Thyroid gland (tissue), 4 donors: ENCODE results near the gene SZT2. TPM values are rescaled to one million over a fixed set of nuclear protein-coding genes. Genes with fewer than 3 reads are reported as not detected.
"Not testable (repeated sequence)": the region's sequence is repeated elsewhere in the genome, so short reads cannot be mapped to it uniquely, and the experiment has no call there.

Experiments
- DNase-seq, 2 donors: peaks; one replicate each; pipeline ENCODE4 v3.0.0-alpha.2; 2019
- H3K27ac ChIP-seq, 3 donors: fragments of 200-600 bp; sonication (generic); 1 replicate in 2 of 3; 2 replicates in 1 of 3; pipeline ENCODE4 v1.5.1; 2016 to 2019; ENCODE audit warnings: mild to moderate bottlenecking in 1 of 3, moderate library complexity in 1 of 3
- H3K27me3 ChIP-seq: fragments of 200-600 bp; sonication (generic); one replicate; pipeline ENCODE4 v1.5.1; 2019
- H3K36me3 ChIP-seq, 2 donors: fragments of 200-600 bp; sonication (generic); one replicate each; pipeline ENCODE4 v1.5.1; 2016 to 2019
- H3K4me1 ChIP-seq, 2 donors: fragments of 200-600 bp; sonication (generic); one replicate each; pipeline ENCODE4 v1.5.1; 2017 to 2019
- H3K4me3 ChIP-seq, 3 donors: fragments of 200-600 bp; sonication (generic); replicated peaks in 1 of 3; 1 replicate in 2 of 3; 2 replicates in 1 of 3; pipeline ENCODE4 v1.5.1; 2016; ENCODE audit warnings: mild to moderate bottlenecking in 1 of 3
- H3K9me3 ChIP-seq: fragments of 200-600 bp; sonication (generic); one replicate; pipeline ENCODE4 v1.5.1; 2017
- CTCF ChIP-seq, 6 experiments: fragments of 200-600 bp in 3 of 6; fragments of 450-650 bp in 3 of 6; sonication (generic) in 3 of 6; IDR thresholded peaks; one replicate each; pipeline ENCODE4 v1.5.1; 2016 to 2019; ENCODE audit warnings: antibody characterized with exemption in 6 of 6, mild to moderate bottlenecking in 2 of 6, inconsistent platforms in 1 of 6, moderate library complexity in 1 of 6
- POLR2A ChIP-seq, 2 donors: fragments of 450-650 bp; IDR thresholded peaks; one replicate each; pipeline ENCODE4 v1.6.1; 2017; ENCODE audit warnings: antibody characterized with exemption in 2 of 2, mild to moderate bottlenecking in 2 of 2, moderate library complexity in 1 of 2
- WGBS, 2 donors: methylation state at CpG; one replicate each; pipeline ENCODE4 v1.1.5; 2017; 5-methylcytosine and 5-hydroxymethylcytosine counted together
- intact Hi-C: fragments of 100-400 bp; cut with DNase I; formaldehyde crosslinking; loops from one replicate; pipeline ENCODE4 v1.15.1; 2023
- total RNA-seq, 4 donors: library from RNA; depleted of rRNA; stranded (reverse); fragments of >200 nt; gene quantifications; one replicate each; pipeline ENCODE4 v1.2.3, GENCODE V29; 2016

The SZT2 gene
- total RNA-seq, 4 donors from 2014 or later: 36.1 to 107 (median 58.2) TPM

DNA sequence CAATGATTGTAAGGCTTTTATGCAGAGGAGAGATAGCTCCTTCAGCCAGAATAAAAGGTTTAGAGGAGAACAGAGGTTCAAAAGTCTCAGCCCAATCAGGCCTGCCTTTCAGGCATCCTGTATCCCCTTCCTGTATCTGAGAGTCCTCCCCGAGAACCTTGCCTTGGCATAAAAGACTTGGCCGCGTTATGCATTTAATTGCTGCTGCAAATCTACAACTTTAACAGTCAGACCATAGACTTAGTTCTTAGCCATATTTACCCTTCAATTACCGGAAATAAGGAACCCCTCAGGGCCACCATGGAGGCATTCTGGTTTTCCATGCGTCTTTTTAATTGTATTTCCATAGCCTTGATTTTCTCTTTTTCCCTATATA is 82.4 kb downstream of the SZT2 start:
- no peaks in the 10 kb centered on the region for H3K27me3 ChIP-seq
- TF ChIP-seq CTCF (IDR thresholded peaks at IDR 0.05): no peak
- TF ChIP-seq POLR2A (IDR thresholded peaks at IDR 0.05): no peak
- no peaks in the 10 kb centered on the region for H3K9me3 ChIP-seq
- intact Hi-C loops: no loop called here
- H3K36me3 ChIP-seq: no peaks in the 10 kb centered on the region
- 88 to 91% methylated on average over 5 of the region's 5 CpGs for WGBS, 2 donors
- DNase-seq: no peak
- H3K4me1 ChIP-seq: no peaks in the 10 kb centered on the region
- H3K27ac ChIP-seq: no peak overlapping the region
- H3K4me3 ChIP-seq: no peak overlapping the region

- intact Hi-C loops, H3K27me3 ChIP-seq, H3K27ac ChIP-seq, H3K4me3 ChIP-seq, H3K9me3 ChIP-seq, DNase-seq, H3K36me3 ChIP-seq, H3K4me1 ChIP-seq: not testable (repeated sequence)
- WGBS, 2 donors: 68 to 80% methylated on average over 6 of the region's 6 CpGs
These were observed 82.9 kb downstream of the SZT2 start for GRCh38 chr1:43472463-43473151.

DNA sequence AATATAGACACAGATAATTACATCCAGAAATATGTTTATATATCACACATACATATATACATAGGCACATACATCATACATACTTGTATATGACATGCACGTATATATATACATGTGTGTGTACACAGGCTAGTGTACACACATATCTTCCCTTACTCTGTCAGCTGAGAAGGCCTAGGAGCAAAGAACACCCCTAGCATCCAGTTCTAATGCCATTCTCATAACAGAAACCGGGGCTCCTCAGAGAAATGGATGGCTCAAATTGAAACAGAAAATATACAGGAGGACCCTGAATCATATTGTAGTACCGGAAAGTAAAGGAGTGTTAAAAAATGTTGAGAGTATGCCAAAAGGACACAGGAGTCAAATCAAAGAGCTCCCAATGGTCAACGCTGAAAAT is 83.8 kb downstream of the SZT2 start:
- no peak overlapping the region for H3K4me3 ChIP-seq
- H3K27me3 ChIP-seq: no peaks in the 10 kb centered on the region
- intact Hi-C loops: no loop called here
- H3K4me1 ChIP-seq: no peaks in the 10 kb centered on the region
- H3K9me3 ChIP-seq: no peaks in the 10 kb centered on the region
- 84 to 91% methylated on average over 4 of the region's 4 CpGs for WGBS, 2 donors
- no peak overlapping the region for H3K27ac ChIP-seq
- no peaks in the 10 kb centered on the region for H3K36me3 ChIP-seq
- TF ChIP-seq CTCF (IDR thresholded peaks at IDR 0.05) (no peak), POLR2A (IDR thresholded peaks at IDR 0.05) (no peak)
- no peak for DNase-seq

- H3K27ac ChIP-seq, H3K4me1 ChIP-seq, H3K9me3 ChIP-seq, DNase-seq, H3K27me3 ChIP-seq, intact Hi-C loops, H3K4me3 ChIP-seq, H3K36me3 ChIP-seq: not testable (repeated sequence)
- WGBS, 2 donors: 75% methylated on average over 10 of the region's 10 CpGs
These were observed 86.1 kb downstream of the SZT2 start for GRCh38 chr1:43475611-43476401.

DNA sequence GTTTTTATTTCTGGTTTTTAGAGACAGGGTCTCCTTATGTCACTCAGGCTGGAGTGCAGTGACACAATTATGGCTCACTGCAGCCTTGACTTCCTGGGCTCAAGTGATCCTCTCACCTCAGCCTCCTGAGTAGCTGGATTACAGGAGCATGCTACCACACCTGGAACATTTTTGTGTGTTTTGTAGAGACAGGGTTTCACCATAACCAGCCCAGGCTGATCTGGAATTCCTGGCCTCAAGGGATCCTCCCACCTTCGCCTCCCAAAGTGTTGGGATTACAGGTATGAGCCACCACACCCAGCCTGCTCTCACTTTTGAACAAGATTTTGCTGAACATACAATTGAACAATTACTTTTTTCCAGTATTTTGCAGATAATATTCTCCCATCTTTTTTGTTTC is 88.0 kb downstream of the SZT2 start:
- no peak overlapping the region for H3K27ac ChIP-seq
- H3K36me3 ChIP-seq: no peaks in the 10 kb centered on the region
- no peaks in the 10 kb centered on the region for H3K4me1 ChIP-seq
- TF ChIP-seq CTCF (IDR thresholded peaks at IDR 0.05) (no peak), POLR2A (IDR thresholded peaks at IDR 0.05) (no peak)
- intact Hi-C loops: no loop called here
- H3K9me3 ChIP-seq: no peaks in the 10 kb centered on the region
- no peak overlapping the region for H3K4me3 ChIP-seq
- 83 to 94% methylated on average over 1 of the region's 1 CpG for WGBS, 2 donors
- H3K27me3 ChIP-seq: no peaks in the 10 kb centered on the region
- no peak for DNase-seq

DNA sequence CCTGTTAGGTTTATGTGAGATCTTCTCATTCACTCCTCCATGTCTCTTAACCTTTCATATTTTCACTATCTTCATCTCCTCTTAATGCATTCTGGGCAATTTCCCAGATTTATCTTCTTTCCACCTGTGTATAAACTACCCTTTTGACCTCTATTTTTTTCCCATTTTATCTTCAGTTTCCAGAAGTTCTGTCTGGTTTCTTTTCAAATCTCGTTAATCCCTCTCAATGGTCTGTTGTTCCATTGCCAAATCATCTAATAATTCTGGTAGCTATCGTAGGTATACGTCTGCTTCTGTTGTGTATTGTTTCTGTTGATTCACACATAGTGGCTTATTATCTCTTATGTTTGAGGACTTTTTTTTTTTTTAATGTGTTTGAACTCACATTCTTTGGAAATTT is 89.7 kb downstream of the SZT2 start:
- no peak for DNase-seq
- H3K4me1 ChIP-seq: no peaks in the 10 kb centered on the region
- H3K27ac ChIP-seq: no peak overlapping the region
- WGBS, 2 donors: 89 to 91% methylated on average over 3 of the region's 3 CpGs
- H3K9me3 ChIP-seq: no peaks in the 10 kb centered on the region
- intact Hi-C loops: no loop called here
- no peaks in the 10 kb centered on the region for H3K27me3 ChIP-seq
- H3K36me3 ChIP-seq: no peaks in the 10 kb centered on the region
- no peak overlapping the region for H3K4me3 ChIP-seq
- TF ChIP-seq POLR2A (IDR thresholded peaks at IDR 0.05) (no peak), CTCF (IDR thresholded peaks at IDR 0.05) (no peak)
